IgD-negative memory B cell (primary cell): Measurements from ENCODE around the gene IRF2BP2. TPM values are rescaled to one million over a fixed set of nuclear protein-coding genes. Genes with fewer than 3 reads are reported as not detected.
"Not testable (repeated sequence)": the region's sequence is repeated elsewhere in the genome, so short reads cannot be mapped to it uniquely, and the experiment has no call there.

Source experiments
- H3K27ac Mint-ChIP-seq, 3 donors: one replicate each; pipeline ENCODE4 v1.8.0; 2020 to 2022; ENCODE audit warnings: mild to moderate bottlenecking in 3 of 3, mixed read lengths in 3 of 3, moderate library complexity in 1 of 3
- H3K27me3 Mint-ChIP-seq: one replicate; pipeline ENCODE4 v1.8.0; 2021; ENCODE audit warnings: mixed read lengths
- H3K36me3 Mint-ChIP-seq: one replicate; pipeline ENCODE4 v1.8.0; 2020; ENCODE audit warnings: mild to moderate bottlenecking, mixed read lengths
- H3K4me1 Mint-ChIP-seq, 3 donors: one replicate each; pipeline ENCODE4 v1.8.0; 2020 to 2022; ENCODE audit warnings: mixed read lengths in 3 of 3, mild to moderate bottlenecking in 1 of 3
- H3K4me3 Mint-ChIP-seq, 4 donors: one replicate each; pipeline ENCODE4 v1.8.0; 2020 to 2022; ENCODE audit warnings: mild to moderate bottlenecking in 4 of 4, mixed read lengths in 4 of 4, moderate library complexity in 3 of 4
- H3K9me3 Mint-ChIP-seq, 3 donors: one replicate each; pipeline ENCODE4 v1.8.0; 2020 to 2021; ENCODE audit warnings: mixed read lengths in 3 of 3, mild to moderate bottlenecking in 1 of 3
- polyA plus RNA-seq: library from polyadenylated mRNA; unstranded; fragments of 300-500 nt; fragmentation: Illumina TruSeq; gene quantifications from one replicate; pipeline ENCODE4 v1.2.3, GENCODE V29; 2021

IRF2BP2 gene
- polyA plus RNA-seq, 1 donor from 2014 or later, result 39.1 TPM

DNA sequence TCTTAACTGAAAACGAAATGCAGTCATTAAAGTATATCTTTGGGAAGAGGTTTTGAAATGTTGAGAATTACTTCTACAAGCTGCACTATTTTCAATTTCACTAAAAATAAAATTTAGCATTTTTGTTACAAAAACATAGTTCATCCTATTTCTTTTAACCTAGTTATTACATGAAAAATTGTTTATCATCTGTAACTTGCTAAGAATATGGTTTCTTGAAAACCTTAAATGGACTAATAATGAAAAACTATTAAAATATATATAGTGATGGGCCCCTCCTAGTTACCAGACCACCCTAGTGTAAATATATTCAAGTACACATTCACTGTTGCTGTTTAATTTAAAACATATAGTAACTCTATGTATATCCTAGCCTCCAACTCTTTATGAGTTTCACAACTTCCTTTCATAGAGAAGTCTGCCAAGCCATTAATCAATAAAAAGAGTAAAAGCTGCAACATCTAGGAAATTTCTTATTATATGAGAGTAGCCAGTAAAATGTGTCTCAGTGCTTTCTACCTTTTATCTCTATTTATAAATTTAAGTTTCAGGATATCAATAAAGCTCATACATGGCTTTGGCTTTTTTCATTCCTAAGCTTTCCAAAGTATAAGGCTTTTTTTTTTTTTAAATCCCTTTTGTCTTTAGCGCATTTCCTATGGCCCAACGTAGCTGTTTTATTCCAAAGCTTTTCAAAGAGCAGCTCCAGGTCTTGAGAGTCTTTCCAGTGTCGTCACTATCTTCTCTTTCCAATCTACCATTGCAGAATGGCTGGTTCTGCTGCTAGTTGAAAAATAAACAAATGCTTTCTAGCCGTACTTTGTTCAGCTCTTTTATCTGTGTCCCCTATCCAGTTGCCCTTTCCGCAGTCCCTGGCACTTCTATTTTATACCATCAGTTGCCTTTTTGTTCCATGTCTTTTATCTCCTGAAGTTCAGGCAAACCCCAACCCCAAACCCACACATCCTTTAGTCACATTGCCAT lies 6.5 kb downstream of the IRF2BP2 start:
- peaks cover 0 to 1% (median 0%) of the 10 kb centered on the region in 3 donors for H3K9me3 Mint-ChIP-seq
- H3K27me3 Mint-ChIP-seq, result no peaks in the 10 kb centered on the region
- H3K36me3 Mint-ChIP-seq, result peaks cover 9% of the 10 kb centered on the region
- H3K4me1 Mint-ChIP-seq, result peaks cover 64 to 77% (median 67%) of the 10 kb centered on the region in 3 donors
- H3K4me3 Mint-ChIP-seq, result peak overlapping the region; percentile 49 to 98 (median 94)
- H3K27ac Mint-ChIP-seq, result peak overlapping the region in 2 of 3 donors; percentile 93 to 96

- Mint-ChIP-seq H3K4me3 (peak overlapping the region; percentile 49 to 94 (median 88)), H3K27me3 (no peaks in the 10 kb centered on the region), H3K27ac (peak overlapping the region; percentile 93 to 96 (median 96)), H3K4me1 (peaks cover 61 to 76% (median 66%) of the 10 kb centered on the region in 3 donors), H3K9me3 (peaks cover 0 to 1% (median 0%) of the 10 kb centered on the region in 3 donors), H3K36me3 (peaks cover 8% of the 10 kb centered on the region)
Observed at GRCh38 chr1:234602334-234603220, 7.4 kb downstream of the IRF2BP2 start.

DNA sequence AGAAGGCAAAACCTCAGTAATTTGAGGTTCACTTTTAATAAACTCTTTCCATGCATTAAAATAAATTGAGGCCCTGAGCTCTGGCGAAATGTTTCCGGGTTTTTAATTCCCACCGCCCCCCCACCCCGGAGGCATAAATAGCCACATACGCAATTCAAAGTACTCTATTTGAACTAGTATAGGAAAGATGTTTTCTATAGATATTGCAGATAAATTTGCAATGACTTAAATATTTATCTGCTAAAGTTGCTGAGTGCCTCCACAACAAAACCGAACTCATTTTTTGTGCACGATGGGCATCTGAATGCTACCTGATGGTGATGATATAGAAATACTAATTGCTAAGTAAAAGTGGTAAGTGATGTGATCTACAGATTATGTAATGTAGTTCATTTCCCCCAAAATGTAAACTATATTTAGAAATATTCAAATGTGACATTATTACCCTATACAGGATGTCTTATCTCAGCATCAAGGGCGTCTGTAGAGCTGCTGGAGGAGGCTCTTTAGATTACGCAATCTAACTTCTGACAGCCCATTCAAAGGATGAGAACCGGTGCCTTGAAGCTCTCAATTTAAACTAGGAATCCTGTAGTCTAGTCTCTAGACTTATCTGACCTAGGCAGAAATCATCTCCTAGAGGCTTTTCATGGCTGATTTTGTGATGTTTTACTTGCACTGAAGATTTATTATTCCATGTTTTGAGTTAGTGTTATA lies 8.5 kb downstream of the IRF2BP2 start:
- no peaks in the 10 kb centered on the region for H3K27me3 Mint-ChIP-seq
- peak overlapping the region; percentile 83 to 94 (median 88) for H3K4me3 Mint-ChIP-seq
- H3K27ac Mint-ChIP-seq, result peak overlapping the region; percentile 96
- H3K9me3 Mint-ChIP-seq, result peaks cover 0 to 1% (median 0%) of the 10 kb centered on the region in 3 donors
- peaks cover 53 to 67% (median 58%) of the 10 kb centered on the region in 3 donors for H3K4me1 Mint-ChIP-seq
- H3K36me3 Mint-ChIP-seq, result peaks cover 6% of the 10 kb centered on the region

DNA sequence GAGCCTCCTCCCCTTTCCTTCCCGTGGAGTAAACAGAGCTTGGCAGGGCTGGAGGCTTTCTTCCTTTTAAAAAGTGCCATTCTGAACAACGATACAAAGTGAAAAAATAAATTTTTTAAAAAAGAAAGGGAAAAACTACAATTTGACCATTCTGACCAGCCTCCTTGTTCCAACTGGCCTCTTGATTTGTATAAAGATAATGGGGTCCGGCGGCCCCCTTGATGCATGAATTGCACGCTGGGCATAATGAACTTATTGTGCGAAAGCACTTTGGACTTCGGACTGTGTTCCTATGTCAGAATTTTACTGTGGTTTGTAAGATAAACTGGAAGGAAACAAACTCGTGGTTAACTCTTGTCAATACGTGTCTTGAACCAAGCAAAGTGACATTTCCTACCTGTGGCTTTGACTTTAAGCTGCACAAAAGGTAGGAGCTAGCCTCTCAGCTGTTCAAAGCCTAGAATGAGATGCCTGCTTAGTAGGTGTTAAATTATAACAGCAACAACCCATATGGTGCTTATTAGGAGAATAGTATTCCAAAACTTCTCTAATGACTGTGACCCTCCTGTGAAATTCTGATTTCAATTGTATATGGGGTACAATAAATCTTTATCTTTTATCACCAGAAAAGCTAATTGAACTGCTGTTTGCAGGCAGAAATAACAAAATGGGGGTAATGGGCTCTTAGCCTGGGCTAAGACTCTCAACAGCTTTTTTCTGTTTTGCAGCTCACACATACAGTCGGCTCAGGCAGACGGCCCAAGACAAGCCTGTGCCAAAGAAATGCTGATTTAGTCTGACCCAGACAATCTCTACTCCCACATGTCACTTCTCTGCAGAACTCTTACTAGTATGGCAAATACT lies 9.3 kb downstream of the IRF2BP2 start:
- Mint-ChIP-seq H3K9me3 (no peaks in the 10 kb centered on the region), H3K27ac (peak overlapping the region; percentile 96), H3K4me3 (peak overlapping the region; percentile 84 to 94 (median 91)), H3K36me3 (no peaks in the 10 kb centered on the region), H3K27me3 (no peaks in the 10 kb centered on the region), H3K4me1 (peaks cover 46 to 59% (median 53%) of the 10 kb centered on the region in 3 donors)

DNA sequence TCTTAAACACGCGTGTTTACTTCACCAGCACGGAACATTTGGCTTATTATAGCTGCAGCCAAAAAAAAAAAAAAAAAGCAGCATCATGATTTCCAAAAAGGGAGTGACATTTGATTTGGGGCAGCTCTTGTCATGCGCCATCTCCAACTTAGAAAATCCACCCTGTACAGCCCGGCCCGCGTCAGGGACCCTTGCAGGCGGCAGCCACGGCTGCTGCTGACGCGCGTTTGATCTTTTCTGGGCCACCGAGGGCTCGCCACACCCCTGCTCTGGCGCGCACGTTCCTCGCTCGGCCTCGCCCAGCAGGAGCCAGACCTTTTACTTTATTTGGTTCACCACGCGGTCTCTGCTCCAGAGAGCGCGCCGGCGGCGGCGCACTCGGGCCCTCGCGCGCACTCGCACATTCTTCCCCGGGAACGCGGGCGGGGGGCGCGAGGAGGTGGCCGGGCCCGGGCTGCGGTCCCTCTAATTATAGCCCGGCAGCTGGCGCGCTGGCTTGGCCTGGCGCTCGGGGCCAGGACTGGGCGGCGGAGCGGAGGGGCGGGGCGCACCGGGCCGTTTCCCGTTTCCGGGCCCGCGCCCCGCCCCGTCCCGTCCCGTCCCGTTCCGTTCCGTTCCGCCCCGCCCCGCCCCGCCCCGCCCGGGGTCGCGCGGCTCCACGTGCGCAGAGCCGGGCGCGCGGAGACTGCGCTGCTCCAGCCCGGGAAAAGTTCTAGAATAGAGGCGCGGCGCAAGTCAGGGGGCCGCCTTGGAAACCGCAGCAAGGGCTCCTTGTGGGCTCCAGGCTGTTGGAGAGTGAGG lies 10.2 kb downstream of the IRF2BP2 start:
- peak overlapping the region; percentile 96 to 97 (median 96) for H3K27ac Mint-ChIP-seq
- peak overlapping the region; percentile 88 to 96 (median 94) for H3K4me3 Mint-ChIP-seq
- H3K4me1 Mint-ChIP-seq, result peaks cover 41 to 55% (median 48%) of the 10 kb centered on the region in 3 donors
- H3K36me3 Mint-ChIP-seq, result no peaks in the 10 kb centered on the region
- no peaks in the 10 kb centered on the region for H3K27me3 Mint-ChIP-seq
- H3K9me3 Mint-ChIP-seq, result no peaks in the 10 kb centered on the region

DNA sequence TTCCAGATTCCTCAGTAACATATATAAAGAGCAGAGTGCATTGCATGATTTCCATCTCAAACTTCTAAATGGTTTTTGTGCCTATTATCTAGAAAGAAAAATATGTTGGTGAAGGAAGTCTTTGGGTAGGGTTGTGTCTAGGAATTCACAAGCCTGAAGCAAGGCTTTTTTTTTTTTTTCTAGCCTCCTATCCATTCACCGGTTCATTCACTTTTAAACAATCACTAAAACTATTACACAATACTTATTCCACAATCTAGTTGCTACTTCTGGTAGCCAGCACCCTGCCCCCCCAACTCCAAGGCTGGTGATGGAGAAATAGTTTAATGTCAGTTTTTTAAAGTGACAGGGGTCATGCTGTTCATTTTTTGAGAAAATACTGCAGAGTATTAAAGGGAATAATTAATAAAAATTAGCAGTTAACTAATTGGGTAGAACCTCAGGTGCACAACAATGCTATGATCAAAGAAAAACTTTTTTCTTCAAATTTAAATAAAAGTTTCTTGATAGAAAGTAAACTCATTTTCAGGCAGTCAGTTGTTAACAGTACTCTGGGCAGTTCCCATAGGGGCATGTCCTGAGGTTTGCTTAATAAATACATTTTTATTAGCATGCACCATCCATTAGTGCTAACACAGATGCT lies 10.9 kb downstream of the IRF2BP2 start:
- Mint-ChIP-seq H3K4me1 (peaks cover 36 to 54% (median 44%) of the 10 kb centered on the region in 3 donors), H3K27ac (peak overlapping the region; percentile 96 to 97 (median 96)), H3K4me3 (peak overlapping the region; percentile 88 to 96 (median 94)), H3K27me3 (no peaks in the 10 kb centered on the region), H3K36me3 (no peaks in the 10 kb centered on the region), H3K9me3 (no peaks in the 10 kb centered on the region)

GRCh38 chr1:234597894-234598293 lies 12.1 kb downstream of the IRF2BP2 start:
- H3K4me1 Mint-ChIP-seq, result peaks cover 28 to 42% (median 38%) of the 10 kb centered on the region in 3 donors
- H3K27me3 Mint-ChIP-seq, result no peaks in the 10 kb centered on the region
- peak overlapping the region in 2 of 4 donors; percentile 4 to 12 for H3K4me3 Mint-ChIP-seq
- peak overlapping the region in 1 of 3 donors; percentile 96 for H3K27ac Mint-ChIP-seq
- H3K9me3 Mint-ChIP-seq, result no peaks in the 10 kb centered on the region
- H3K36me3 Mint-ChIP-seq, result no peaks in the 10 kb centered on the region

DNA sequence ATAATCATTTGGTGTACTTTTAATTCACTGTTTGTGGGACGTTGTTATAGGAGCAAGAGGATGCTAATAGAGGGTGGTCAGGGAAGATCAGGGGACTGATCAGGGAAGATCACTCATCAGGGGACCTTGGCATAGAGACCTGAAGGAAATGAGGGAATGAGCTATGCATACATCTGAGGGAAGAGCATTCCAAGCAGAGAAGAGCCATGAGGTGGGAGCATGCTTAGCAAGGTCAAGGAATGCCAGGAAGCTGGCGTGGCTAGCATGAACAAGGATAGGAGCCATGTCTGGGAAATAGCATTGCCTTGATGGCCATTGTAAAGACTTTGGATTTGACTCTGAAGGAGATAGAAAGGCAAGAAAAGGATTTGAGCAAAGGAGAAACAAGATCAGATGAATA lies 14.1 kb downstream of the IRF2BP2 start:
- peaks cover 8 to 22% (median 20%) of the 10 kb centered on the region in 3 donors for H3K4me1 Mint-ChIP-seq
- H3K27me3 Mint-ChIP-seq, result no peaks in the 10 kb centered on the region
- no peaks in the 10 kb centered on the region for H3K9me3 Mint-ChIP-seq
- H3K4me3 Mint-ChIP-seq, result peak overlapping the region in 1 of 4 donors; percentile 40
- no peak overlapping the region for H3K27ac Mint-ChIP-seq
- no peaks in the 10 kb centered on the region for H3K36me3 Mint-ChIP-seq

GRCh38 chr1:234594575-234594974 lies 15.4 kb downstream of the IRF2BP2 start:
- not testable (repeated sequence) for H3K36me3 Mint-ChIP-seq, H3K27me3 Mint-ChIP-seq, H3K27ac Mint-ChIP-seq, H3K4me3 Mint-ChIP-seq, H3K9me3 Mint-ChIP-seq
- peaks cover 7 to 14% (median 13%) of the 10 kb centered on the region in 3 donors for H3K4me1 Mint-ChIP-seq

DNA sequence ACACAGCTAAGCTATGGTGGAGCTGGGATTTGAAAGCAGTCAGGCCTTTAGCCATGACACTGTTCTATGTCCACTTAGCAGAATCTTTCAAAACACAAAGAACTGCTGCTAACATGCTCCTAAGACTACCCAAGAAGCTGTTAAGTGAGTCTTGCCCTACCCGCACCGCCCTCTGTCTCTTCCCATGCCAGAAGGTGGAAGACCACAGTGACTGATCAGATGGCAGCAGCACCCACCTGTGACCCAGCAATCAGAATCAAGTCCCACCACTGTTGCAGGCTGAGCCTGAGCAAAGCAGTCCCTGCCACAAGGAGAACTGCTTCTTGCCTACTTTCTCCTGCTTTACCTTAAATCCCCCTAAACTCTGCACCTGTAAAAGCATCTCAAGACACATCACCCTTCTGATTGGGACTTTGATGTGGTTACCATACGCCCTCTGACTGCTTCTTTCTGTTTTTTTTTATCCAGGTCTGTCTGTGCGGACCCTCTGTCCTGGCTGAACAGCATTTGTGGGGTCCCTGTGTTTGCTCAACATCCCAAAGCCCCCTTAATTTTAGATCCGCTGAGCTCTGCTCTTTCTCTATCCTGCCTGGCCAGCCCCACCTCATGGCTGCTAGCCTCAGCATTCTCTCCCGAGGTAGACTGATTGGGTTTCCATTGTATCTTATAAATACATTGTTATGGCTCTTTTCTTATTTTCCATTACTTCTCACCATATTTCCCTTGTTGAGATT lies 16.0 kb downstream of the IRF2BP2 start:
- Mint-ChIP-seq H3K4me1 (peaks cover 7 to 9% (median 9%) of the 10 kb centered on the region in 3 donors), H3K9me3 (no peaks in the 10 kb centered on the region), H3K27ac (no peak overlapping the region), H3K36me3 (no peaks in the 10 kb centered on the region), H3K27me3 (no peaks in the 10 kb centered on the region), H3K4me3 (no peak overlapping the region)

- Mint-ChIP-seq H3K4me1 (peaks cover 3 to 9% (median 5%) of the 10 kb centered on the region in 3 donors), H3K27me3 (no peaks in the 10 kb centered on the region), H3K36me3 (no peaks in the 10 kb centered on the region), H3K9me3 (no peaks in the 10 kb centered on the region), H3K4me3 (no peak overlapping the region), H3K27ac (no peak overlapping the region)
Observed at GRCh38 chr1:234593109-234593508, 16.9 kb downstream of the IRF2BP2 start.

DNA sequence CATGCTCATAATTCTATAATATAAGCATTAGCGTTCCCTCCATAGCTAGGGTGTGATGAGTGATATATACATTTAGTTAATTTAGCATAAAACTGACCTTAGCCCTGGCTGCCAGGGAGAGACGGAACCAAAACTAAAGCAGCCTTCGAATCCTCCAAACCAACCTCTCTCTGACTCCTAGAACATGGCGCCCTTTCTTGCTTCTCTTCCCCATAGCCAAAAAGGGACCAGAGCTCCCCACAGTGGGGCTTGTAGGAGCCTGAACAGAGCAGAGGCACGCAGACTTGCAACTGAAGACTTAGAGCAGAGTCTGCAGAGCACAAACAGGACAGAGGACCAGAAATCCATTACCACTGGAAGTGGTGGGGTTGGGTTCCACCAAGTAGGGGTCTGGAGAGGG lies 17.7 kb downstream of the IRF2BP2 start:
- Mint-ChIP-seq H3K27me3 (no peaks in the 10 kb centered on the region), H3K36me3 (no peaks in the 10 kb centered on the region), H3K27ac (no peak overlapping the region), H3K9me3 (no peaks in the 10 kb centered on the region), H3K4me3 (no peak overlapping the region), H3K4me1 (peaks cover 0 to 4% (median 1%) of the 10 kb centered on the region in 3 donors)
